Ureter (tissue), 1 donor: ENCODE measurements around the gene ABCC12. TPM values are rescaled to one million over a fixed set of nuclear protein-coding genes. Genes with fewer than 3 reads are reported as not detected.

Experiments
- DNase-seq: peaks from one replicate; pipeline ENCODE4 v3.0.0-alpha.2; 2020; ENCODE audit warnings: low spot score
- total RNA-seq: library from RNA; stranded (reverse); gene quantifications from one replicate; pipeline ENCODE4 v1.2.4, GENCODE V29; 2023
- donor health status: DM: yes; HTN: yes; CAD: no.

Gene ABCC12
- total RNA-seq, 1 donor from 2014 or later = not detected

GRCh38 chr16:48165961-48166578 lies 10.3 kb upstream of the ABCC12 start:
- no peak for DNase-seq

DNA sequence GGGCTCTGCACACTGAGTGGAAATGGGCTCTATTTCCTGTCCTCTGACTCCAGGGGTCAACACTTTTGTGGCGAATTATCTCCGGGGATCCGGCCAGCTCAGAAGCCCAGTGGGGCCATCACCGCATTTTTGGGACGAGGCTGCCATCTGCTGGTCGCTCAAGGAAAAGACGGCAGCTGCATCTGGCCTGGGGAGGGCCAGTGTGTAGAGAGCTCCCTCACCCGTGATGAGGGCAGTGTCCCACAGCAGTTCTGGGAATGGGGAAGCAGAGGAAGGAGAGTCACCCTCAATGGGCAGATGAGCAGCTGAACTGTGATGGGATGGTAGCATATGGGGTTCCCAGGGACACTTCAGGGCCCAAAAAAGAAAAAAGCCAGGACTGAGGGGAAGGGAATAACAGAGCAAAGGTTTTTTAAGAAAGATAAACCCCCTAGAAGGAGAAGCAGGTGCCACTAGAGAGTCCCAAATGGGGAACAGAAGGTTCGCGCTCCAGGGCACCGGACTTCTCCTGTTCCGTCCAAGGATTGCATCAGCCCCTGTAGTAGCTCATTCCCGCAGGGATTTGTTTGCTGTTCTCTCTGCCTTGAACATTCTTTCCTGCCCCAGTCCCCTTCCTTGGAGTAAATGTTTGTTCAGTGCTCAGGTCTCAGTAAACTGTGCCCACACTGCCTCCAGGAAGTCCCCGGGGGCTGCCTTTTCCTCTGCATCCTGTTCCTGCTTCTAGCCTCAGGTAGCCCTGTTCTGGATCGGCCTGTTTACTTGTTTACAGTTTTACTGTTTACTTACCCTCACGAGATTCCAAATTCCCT lies 9.3 kb upstream of the ABCC12 start:
- DNase-seq = peak; percentile 72

GRCh38 chr16:48162839-48163410 lies 7.1 kb upstream of the ABCC12 start:
- no peak for DNase-seq

DNA sequence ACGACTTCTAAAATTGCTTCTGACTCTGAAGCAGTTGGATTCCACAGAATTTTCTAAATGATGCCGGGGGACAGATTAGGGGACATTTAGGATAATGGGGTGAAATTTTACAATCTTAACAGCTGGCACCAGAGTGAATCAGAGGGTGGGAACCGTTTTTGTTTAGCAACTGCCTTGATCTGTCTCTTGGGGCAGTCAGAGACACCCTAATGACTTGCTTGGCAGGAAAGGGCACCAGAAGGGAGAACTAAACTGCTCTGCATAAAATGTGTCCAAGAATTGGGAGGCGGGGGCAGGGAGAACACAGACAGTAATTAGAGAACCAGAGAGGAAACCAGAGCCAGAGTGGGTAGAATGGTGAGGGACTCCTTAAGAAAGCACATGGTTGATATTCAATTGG lies 6.1 kb upstream of the ABCC12 start:
- DNase-seq = no peak

DNA sequence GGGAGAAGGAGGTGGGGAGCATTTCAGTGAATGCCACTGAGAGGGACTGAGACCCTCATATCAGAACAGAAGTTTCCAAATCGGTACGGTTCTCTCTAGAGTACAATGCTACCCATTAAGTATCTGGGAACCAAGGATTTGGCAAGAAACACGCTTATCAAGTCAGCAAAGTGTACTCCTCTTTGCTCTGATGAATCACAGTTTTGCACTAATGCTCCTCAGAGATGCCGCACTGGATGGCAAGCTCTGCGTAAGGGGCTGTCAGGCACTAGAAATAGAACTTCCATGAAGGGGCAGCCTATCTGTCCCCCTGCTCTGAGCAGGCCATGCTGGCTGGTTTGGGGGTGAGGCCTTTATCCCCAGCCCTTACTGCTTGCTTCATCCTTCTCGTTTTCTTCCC lies 4.8 kb upstream of the ABCC12 start:
- DNase-seq = no peak

DNA sequence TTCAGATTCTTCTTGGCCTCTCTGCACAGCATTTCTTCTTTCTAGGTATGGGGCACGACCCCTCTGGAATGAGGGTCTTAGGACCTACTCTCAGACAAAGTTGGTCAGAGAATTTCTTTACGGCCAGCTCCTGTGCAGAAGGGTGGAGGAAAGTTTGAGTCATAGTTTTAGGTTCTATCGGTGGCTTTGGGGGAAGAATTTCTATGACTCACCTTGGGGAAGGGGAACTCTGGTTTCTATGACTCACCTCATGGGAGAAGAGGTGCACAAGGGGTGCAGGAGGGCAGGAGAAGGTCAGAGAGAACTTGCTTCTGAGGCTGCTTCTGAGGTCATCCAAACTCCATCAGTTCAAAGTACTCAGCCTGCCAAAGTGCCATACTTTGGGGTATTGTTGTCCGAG lies 2.5 kb upstream of the ABCC12 start:
- no peak for DNase-seq

- DNase-seq = no peak
These were observed 2.0 kb upstream of the ABCC12 start for GRCh38 chr16:48157794-48158193.

DNA sequence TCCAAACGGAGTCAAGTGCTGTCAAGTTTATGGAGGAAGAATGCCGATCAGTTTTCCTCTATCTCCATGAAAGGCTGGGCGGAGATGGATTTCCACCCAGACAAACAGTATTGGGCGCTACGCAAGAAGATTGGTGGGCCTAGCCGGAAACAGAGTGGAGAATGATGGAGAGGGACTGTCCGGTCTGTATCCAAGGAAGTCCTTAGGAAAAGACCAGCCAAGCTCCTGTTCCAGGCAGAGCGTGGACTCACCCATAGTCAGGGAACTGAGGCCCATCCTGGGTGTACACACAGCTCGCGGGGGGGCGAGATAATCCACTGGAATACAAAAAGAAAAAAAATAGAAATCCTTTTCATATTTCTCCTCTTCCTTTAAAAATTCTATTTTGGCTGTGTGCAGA lies 1.5 kb upstream of the ABCC12 start:
- DNase-seq = no peak

GRCh38 chr16:48156790-48157209 lies 1.0 kb upstream of the ABCC12 start:
- DNase-seq = peak; percentile 86

GRCh38 chr16:48153774-48154173 lies 2.0 kb downstream of the ABCC12 start:
- DNase-seq = no peak

GRCh38 chr16:48152226-48152625 lies 3.6 kb downstream of the ABCC12 start:
- no peak for DNase-seq

DNA sequence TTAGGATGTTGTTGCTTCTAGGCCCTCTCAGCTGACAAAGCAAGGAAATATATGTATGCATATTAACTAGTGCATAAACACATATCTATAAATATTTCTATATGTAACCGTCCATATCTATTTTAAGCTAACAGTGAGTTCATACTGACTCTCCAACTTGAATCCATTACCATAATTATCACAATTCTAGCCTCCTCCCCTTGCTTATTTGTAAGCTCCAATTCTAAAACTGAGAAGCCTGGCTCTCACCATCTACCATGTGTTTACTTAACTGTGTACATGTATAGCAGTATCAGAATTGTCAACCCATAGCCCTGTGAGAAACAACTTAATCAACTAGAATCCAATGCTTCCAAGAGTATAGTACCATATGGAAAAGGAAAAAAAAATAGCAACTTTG lies 5.1 kb downstream of the ABCC12 start:
- no peak for DNase-seq

GRCh38 chr16:48146710-48147109 lies 9.1 kb downstream of the ABCC12 start:
- DNase-seq = no peak

DNA sequence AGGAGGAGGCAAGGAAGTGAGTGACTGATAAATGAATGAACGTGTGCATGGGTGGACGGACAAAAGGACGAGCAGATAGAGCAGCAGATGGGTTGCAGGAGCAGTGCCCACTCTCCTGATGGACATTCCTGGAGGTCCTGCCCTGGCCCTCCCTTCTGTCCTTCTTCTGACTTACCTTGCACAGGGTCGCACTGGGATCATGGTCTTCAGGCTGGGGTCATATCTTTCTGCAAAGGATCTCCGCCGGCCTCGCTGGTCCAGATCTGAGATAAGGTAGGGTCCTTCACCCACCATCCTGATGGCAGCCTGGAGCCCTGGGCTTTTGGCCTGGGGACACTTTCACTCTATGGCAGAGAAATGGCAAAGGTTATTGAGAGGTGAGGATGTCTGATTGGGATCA lies 9.7 kb downstream of the ABCC12 start:
- DNase-seq = no peak

DNA sequence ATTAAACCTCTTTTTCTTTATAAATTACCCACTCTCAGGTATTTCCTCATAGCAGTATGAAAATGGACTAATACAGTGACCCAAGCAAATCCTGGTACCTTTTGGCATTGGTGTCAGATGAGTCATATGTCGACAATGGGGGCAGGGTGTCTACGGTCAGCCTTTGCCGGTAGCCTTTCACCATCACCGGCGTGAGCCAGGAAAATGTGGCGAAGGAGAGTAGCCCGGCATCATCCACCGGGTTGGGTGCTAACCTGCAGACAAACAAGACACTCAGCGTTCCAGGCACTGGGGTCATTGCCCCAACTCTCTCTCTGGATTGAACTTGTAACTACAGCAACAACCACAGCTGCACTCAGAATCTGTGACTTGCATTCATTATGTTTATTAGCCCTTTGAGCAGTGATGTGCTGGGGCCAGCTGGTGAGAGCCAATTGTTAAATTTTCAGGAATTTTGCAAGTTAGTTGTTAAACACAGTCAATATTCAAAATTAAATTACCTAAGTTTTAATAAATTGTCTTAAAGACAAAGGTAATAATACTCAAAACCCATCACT lies 11.9 kb downstream of the ABCC12 start:
- DNase-seq = no peak

DNA sequence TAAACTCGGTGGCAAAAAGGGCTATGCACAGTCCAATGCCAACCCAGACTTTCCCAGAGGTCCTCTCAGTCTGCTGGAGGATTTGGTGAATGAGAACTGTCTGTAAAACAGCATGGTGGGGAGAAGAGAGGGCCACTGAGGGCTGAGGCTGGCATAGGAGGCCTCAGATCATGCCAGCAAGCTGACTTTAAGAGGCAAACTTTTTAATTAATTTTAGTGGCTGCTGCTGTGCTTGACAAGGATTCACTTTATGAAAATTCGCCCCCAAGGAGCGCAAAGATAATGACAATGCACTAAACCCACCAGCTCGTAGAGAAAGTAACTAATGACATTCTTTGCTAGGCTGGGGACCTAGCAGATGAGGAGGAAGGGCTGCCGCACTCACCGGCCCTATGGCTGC lies 15.0 kb downstream of the ABCC12 start:
- no peak for DNase-seq

GRCh38 chr16:48139517-48139916 lies 16.3 kb downstream of the ABCC12 start:
- DNase-seq = no peak

GRCh38 chr16:48138543-48138942 lies 17.2 kb downstream of the ABCC12 start:
- DNase-seq = no peak

DNA sequence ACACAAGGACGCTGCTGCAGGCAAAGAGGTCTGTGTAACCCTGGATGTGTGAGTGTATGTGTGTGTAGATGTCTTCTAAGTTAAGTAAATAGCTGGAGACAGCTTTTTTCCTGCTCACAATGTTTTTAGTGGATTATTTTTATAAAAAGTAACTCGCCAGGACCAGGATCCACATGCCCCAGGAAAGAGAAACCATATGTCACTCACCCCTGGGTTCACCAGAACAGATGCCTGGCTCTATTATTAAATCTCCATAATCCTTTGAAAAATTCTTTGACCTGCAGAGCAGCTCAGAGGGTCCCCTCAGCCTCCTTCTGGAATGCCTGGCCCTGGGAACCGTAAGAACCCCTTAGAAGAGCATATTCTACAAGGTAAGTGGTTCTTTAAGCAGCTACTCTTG lies 18.0 kb downstream of the ABCC12 start:
- DNase-seq = no peak

GRCh38 chr16:48136547-48137360 lies 19.0 kb downstream of the ABCC12 start:
- no peak for DNase-seq

- no peak for DNase-seq
These were observed 22.2 kb downstream of the ABCC12 start for GRCh38 chr16:48133455-48134211.
